ENCODE data around the gene HTT. TPM values are rescaled to one million over a fixed set of nuclear protein-coding genes. Genes with fewer than 3 reads are reported as not detected.
A peak's percentile ranks its signal among the peaks of the same experiment; 100 is the strongest.

Gene HTT
- total RNA-seq, 2 donors from 2014 or later, result 104 to 109 TPM

DNA sequence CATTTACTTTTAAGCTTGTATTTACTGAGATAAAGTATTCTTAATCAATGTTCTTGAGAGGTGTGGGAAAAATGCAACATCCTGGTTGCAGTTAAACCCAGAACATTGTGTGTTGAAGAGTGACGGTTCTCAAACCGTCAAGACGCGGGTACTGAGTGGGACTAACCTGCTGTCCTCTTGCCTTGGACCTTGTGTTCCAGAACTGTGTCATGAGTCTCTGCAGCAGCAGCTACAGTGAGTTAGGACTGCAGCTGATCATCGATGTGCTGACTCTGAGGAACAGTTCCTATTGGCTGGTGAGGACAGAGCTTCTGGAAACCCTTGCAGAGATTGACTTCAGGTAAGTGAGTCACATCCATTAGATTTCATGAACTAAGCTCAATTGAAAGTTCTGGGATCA lies 59.7 kb downstream of the HTT start:
- Mint-ChIP-seq H3K27ac (no peak overlapping the region), H3K36me3 (ENCODE audit: low read depth) (peaks cover 80% of the 10 kb centered on the region), H3K4me3 (no peak overlapping the region), H3K4me1 (no peaks in the 10 kb centered on the region), H3K9me3 (no peaks in the 10 kb centered on the region), H3K27me3 (ENCODE audit: insufficient read depth) (no peaks in the 10 kb centered on the region)
- 96 to 100% methylated on average over 5 of the region's 5 CpGs for WGBS, 2 experiments (ENCODE audit: insufficient coverage in 1 of 2, insufficient read length in 1 of 2)
- TF ChIP-seq, protein P1, sequence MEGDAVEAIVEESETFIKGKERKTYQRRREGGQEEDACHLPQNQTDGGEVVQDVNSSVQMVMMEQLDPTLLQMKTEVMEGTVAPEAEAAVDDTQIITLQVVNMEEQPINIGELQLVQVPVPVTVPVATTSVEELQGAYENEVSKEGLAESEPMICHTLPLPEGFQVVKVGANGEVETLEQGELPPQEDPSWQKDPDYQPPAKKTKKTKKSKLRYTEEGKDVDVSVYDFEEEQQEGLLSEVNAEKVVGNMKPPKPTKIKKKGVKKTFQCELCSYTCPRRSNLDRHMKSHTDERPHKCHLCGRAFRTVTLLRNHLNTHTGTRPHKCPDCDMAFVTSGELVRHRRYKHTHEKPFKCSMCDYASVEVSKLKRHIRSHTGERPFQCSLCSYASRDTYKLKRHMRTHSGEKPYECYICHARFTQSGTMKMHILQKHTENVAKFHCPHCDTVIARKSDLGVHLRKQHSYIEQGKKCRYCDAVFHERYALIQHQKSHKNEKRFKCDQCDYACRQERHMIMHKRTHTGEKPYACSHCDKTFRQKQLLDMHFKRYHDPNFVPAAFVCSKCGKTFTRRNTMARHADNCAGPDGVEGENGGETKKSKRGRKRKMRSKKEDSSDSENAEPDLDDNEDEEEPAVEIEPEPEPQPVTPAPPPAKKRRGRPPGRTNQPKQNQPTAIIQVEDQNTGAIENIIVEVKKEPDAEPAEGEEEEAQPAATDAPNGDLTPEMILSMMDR (conservative IDR thresholded peaks at IDR 0.05), result no peak
- no peaks in the 10 kb centered on the region for H3K4me1 ChIP-seq (ENCODE audit: control insufficient read depth, insufficient read depth, low read length)
- no peak overlapping the region for H3K9ac ChIP-seq (ENCODE audit: extremely low read depth, low read length, poor library complexity, severe bottlenecking)
- no peak overlapping the region for H3K27ac ChIP-seq (ENCODE audit: low read depth, low read length)
- no peaks in the 10 kb centered on the region for H3K9me3 ChIP-seq (ENCODE audit: control insufficient read depth, low read length)
- H3K36me3 ChIP-seq (ENCODE audit: control insufficient read depth, insufficient read depth, low read length), result peaks cover 99% of the 10 kb centered on the region
- DNase-seq, result no peak
- H3K4me3 ChIP-seq (ENCODE audit: low read length), result no peak overlapping the region
- H3K27me3 ChIP-seq (ENCODE audit: control insufficient read depth, insufficient read depth, low read length, poor library complexity, severe bottlenecking), result no peaks in the 10 kb centered on the region

DNA sequence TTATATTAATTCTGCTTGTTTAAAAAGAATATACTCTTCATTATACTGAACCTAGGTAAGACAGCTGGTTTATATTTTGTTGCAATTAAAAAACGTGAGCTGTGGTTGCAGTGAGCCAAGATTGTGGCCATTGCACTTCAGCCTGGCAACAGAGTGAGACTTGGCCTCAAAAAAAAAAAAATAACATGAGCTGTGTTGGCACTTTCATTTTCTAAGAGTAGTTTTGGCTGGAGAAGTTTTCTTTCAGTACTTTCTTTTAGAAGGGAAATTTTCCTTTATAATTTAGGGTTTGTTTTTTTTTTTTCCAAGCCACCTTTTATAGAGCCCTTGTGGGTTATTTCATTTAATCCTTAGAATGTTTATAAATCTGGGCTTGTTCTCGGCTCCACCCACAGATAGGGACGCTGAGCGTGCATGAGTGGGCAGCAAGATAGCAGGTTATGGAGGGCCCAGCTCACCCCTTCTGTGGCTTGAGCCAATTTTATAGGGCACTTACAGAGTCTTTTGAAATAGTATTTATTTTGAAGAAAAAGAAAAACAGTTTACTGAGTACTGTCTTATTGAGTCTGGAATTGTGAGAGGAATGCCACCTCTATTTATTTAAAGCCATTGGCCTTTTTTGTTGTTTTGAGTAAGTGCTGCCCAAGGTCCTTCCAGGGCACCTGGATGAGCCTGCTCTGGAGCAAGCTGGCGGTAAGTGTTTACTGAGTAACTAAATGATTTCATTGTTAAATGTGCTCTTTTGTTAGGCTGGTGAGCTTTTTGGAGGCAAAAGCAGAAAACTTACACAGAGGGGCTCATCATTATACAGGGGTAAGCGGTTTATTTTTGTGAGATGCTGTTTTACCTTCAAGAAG lies 60.9 kb downstream of the HTT start:
- Histone ChIP-seq H3K4me1 (ENCODE audit: control insufficient read depth, insufficient read depth, low read length) (no peaks in the 10 kb centered on the region), H3K27ac (ENCODE audit: low read depth, low read length) (no peak overlapping the region), H3K9ac (ENCODE audit: extremely low read depth, low read length, poor library complexity, severe bottlenecking) (no peak overlapping the region), H3K4me3 (ENCODE audit: low read length) (no peak overlapping the region), H3K9me3 (ENCODE audit: control insufficient read depth, low read length) (no peaks in the 10 kb centered on the region), H3K27me3 (ENCODE audit: control insufficient read depth, insufficient read depth, low read length, poor library complexity, severe bottlenecking) (no peaks in the 10 kb centered on the region), H3K36me3 (ENCODE audit: control insufficient read depth, insufficient read depth, low read length) (peaks cover 99% of the 10 kb centered on the region)
- H3K27ac Mint-ChIP-seq, result peak overlapping the region; percentile 30
- no peak overlapping the region for H3K4me3 Mint-ChIP-seq
- TF ChIP-seq, protein P1 (conservative IDR thresholded peaks at IDR 0.05), result no peak
- H3K4me1 Mint-ChIP-seq, result peaks cover 4% of the 10 kb centered on the region
- no peak for DNase-seq
- H3K36me3 Mint-ChIP-seq (ENCODE audit: low read depth), result peaks cover 82% of the 10 kb centered on the region
- no peaks in the 10 kb centered on the region for H3K9me3 Mint-ChIP-seq
- H3K27me3 Mint-ChIP-seq (ENCODE audit: insufficient read depth), result no peaks in the 10 kb centered on the region
- 91 to 100% methylated on average over 3 to 6 of the region's 6 CpGs for whole genome bisulfite sequencing, 2 experiments (ENCODE audit: insufficient coverage in 1 of 2, insufficient read length in 1 of 2)

DNA sequence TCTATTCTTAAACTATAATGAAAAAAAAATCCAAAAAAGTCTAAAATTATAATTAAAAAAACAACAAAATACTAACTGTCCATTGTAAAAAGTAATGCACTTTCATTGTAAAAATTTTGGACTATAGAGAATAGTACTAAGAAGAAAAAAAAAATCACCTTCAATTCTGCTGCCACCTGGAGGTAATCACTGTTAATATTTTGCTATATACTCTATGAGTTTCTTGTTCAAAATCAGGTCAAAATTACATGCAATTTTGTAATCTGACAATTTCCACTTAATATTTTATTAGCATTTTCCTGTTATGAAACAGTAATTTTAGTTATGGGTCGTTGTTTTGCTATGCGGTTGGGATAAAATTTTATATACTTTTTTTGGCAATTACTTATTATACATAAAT lies 62.0 kb downstream of the HTT start:
- WGBS, 2 experiments (ENCODE audit: insufficient coverage in 1 of 2, insufficient read length in 1 of 2), result no CpG with 5 or more reads among the region's 2 CpGs
- H3K36me3 Mint-ChIP-seq (ENCODE audit: low read depth), result peaks cover 78% of the 10 kb centered on the region
- no peaks in the 10 kb centered on the region for H3K27me3 Mint-ChIP-seq (ENCODE audit: insufficient read depth)

More for the DNA sequence above, 62.0 kb downstream of the HTT start:
- TF ChIP-seq, protein P1 (conservative IDR thresholded peaks at IDR 0.05), result peak; percentile 62
- no peak overlapping the region for H3K27ac Mint-ChIP-seq
- H3K36me3 ChIP-seq (ENCODE audit: control insufficient read depth, insufficient read depth, low read length), result peaks cover 99% of the 10 kb centered on the region
- no peaks in the 10 kb centered on the region for H3K9me3 ChIP-seq (ENCODE audit: control insufficient read depth, low read length)
- H3K27ac ChIP-seq (ENCODE audit: low read depth, low read length), result no peak overlapping the region
- no peaks in the 10 kb centered on the region for H3K27me3 ChIP-seq (ENCODE audit: control insufficient read depth, insufficient read depth, low read length, poor library complexity, severe bottlenecking)
- no peak overlapping the region for H3K4me3 ChIP-seq (ENCODE audit: low read length)
- no peak for DNase-seq
- H3K9ac ChIP-seq (ENCODE audit: extremely low read depth, low read length, poor library complexity, severe bottlenecking), result no peak overlapping the region
- no peaks in the 10 kb centered on the region for H3K9me3 Mint-ChIP-seq
- H3K4me1 Mint-ChIP-seq, result peaks cover 4% of the 10 kb centered on the region
- no peaks in the 10 kb centered on the region for H3K4me1 ChIP-seq (ENCODE audit: control insufficient read depth, insufficient read depth, low read length)
- H3K4me3 Mint-ChIP-seq, result no peak overlapping the region
